Mammary microvascular endothelial cell (primary cell): ENCODE data around the gene ABHD15. TPM values are rescaled to one million over a fixed set of nuclear protein-coding genes. Genes with fewer than 3 reads are reported as not detected.

ENCODE experiments used
- total RNA-seq: library from RNA; depleted of rRNA; stranded (reverse); fragments of >200 nt; gene quantifications from 2 replicates; pipeline ENCODE4 v1.2.3, GENCODE V29; 2015

ABHD15 gene, protein sequence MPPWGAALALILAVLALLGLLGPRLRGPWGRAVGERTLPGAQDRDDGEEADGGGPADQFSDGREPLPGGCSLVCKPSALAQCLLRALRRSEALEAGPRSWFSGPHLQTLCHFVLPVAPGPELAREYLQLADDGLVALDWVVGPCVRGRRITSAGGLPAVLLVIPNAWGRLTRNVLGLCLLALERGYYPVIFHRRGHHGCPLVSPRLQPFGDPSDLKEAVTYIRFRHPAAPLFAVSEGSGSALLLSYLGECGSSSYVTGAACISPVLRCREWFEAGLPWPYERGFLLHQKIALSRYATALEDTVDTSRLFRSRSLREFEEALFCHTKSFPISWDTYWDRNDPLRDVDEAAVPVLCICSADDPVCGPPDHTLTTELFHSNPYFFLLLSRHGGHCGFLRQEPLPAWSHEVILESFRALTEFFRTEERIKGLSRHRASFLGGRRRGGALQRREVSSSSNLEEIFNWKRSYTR
- total RNA-seq = 5.5 and 5.9 TPM in 2 replicates

DNA sequence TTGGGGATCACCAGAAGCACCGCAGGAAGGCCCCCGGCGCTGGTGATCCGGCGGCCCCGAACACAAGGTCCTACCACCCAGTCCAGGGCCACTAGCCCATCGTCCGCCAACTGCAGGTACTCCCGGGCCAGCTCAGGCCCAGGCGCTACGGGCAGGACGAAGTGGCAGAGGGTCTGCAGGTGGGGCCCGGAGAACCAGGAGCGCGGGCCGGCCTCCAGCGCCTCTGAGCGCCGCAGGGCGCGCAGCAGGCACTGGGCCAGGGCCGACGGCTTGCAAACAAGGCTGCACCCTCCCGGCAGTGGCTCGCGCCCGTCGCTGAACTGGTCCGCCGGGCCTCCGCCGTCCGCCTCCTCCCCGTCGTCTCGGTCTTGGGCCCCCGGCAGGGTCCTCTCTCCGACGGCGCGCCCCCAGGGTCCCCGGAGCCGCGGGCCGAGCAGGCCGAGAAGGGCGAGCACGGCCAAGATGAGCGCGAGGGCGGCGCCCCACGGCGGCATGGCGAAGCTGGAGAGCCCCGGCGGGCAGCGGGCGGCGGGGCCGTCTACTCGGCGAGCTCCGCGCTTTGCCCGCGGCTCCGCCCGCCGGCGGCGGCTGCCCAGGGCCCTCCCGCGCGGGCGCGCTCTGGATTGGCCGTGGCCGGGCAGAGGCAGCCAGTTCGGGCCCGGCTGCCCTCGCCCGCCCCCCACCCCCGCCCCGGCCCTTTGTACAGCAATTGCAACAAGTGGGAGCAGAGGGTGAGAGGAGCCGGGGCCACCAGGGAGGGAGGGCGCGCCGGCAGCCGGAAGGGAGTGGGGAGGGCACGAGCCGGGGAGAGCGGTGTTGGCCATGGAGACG, at the start of gene ABHD15:
TSS of gene ABHD15 (minus strand) at position 565 of the 831 bp plus-strand sequence. CDS start at position 494, 71 bp downstream.

DNA sequence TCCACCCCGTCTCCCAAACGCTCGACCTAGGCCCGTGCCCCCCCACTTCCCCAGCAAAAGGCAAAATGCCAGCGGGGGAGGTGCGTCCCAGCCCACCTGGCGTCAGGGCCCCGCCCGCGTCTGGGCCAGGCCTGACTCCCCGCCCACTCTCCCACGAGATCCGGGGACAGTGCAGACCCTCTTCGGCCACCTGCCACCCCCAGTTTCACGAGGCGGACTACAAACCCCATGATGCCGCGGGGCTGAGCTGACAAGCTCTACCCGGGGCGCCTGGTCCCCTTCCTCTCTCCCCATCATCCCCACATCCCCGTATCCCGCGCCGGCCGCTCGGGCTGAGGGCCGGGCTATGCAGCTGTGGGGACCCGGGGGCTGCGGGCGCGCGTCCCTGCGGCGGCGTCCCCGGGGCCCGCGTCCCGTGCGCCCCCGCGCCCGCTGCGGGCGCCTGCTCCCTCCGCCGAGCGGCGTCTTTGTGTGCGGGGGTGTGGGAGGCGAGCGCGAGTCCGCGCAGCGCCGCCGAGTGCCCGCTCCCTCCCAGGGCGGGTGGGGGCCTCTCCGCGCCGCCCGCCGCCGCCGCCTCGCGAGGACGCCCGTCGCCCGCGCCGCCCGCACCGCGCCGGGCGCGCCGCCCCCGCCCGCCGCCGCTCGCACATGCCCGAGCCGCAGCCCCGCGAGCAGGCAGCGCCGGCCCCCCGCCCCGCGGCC, 26.2 kb upstream of the ABHD15 start, which contains the start of gene ANKRD13B:
TSS of gene ANKRD13B (plus strand) at position 283 of the 702 bp plus-strand sequence. CDS start 490 bp downstream, outside the sequence.

GRCh38 chr17:29589524-29590410, 22.9 kb upstream of the ABHD15 start, which contains the start of gene GIT1:
GIT1 (minus strand) TSS chr17:29589648; CDS start chr17:29589378, 270 bp downstream.

GRCh38 chr17:29568331-29569244, 1.8 kb upstream of the ABHD15 start, which contains the start of gene TP53I13:
TP53I13 (plus strand) TSS chr17:29568701; CDS start chr17:29568759, 58 bp downstream.

Other genes with a start within 250 kb of the ABHD15 start
- 29.2 and 32.8 TPM in 2 replicates for gene TAOK1, start 176.7 kb downstream of the ABHD15 start, total RNA-seq
- gene TP53I13, start 1.7 kb upstream of the ABHD15 start, total RNA-seq = 25.1 and 37.6 TPM in 2 replicates
- gene GIT1, start 22.6 kb upstream of the ABHD15 start, total RNA-seq = 59.1 and 61.0 TPM in 2 replicates
- gene ANKRD13B, start 26.1 kb upstream of the ABHD15 start, total RNA-seq = 7.3 and 10.7 TPM in 2 replicates
- 0.60 and 4.3 TPM in 2 replicates for gene CORO6, start 55.9 kb upstream of the ABHD15 start, total RNA-seq